Measurements from ENCODE around the gene PM20D2. TPM values are rescaled to one million over a fixed set of nuclear protein-coding genes. Genes with fewer than 3 reads are reported as not detected.

The PM20D2 gene
- total RNA-seq, 2 experiments from 2014 or later: 27.5 to 28.1 TPM

DNA sequence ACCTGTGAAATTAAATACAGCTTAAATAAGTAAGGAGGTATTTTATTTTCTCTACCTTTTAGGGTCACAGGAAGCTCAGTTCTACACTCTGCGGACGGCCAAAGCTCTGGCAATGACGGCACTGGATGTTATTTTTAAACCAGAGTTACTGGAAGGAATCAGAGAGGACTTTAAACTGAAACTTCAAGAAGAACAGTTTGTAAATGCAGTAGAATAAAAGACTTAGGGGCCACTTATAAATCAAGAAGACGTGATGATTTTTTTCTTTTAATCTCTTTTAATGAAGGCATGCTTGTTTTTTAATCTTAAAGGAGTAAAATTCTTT lies 16.2 kb downstream of the PM20D2 start:
- Mint-ChIP-seq H3K36me3 (peaks cover 18% of the 10 kb centered on the region), H3K9me3 (no peaks in the 10 kb centered on the region), H3K27ac (no peak overlapping the region), H3K4me3 (no peak overlapping the region), H3K27me3 (no peaks in the 10 kb centered on the region), H3K4me1 (no peaks in the 10 kb centered on the region)
- DNase-seq: no peak

DNA sequence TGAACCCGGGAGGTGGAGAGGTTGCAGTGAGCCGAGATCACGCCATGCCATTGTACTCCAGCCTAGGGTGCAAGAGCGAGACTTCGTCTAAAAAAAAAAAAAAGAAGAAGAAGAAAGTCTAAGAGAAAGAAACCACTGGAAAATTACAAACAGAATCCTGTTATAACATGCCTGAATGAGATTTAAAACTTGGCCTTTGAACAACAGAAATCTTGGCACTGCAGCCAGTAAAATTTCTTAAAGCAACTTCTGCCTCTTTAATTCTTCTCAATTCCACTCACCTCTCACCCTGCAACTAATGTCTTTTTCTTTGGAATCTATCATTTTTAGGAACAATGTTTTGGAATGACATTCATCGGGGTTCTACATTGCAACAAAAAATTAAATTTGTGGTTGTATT lies 26.3 kb downstream of the PM20D2 start:
- H3K36me3 Mint-ChIP-seq: no peaks in the 10 kb centered on the region
- H3K9me3 Mint-ChIP-seq: no peaks in the 10 kb centered on the region
- DNase-seq: no peak
- no peak overlapping the region for H3K27ac Mint-ChIP-seq
- no peak overlapping the region for H3K4me3 Mint-ChIP-seq
- no peaks in the 10 kb centered on the region for H3K27me3 Mint-ChIP-seq
- H3K4me1 Mint-ChIP-seq: peaks cover 2% of the 10 kb centered on the region

DNA sequence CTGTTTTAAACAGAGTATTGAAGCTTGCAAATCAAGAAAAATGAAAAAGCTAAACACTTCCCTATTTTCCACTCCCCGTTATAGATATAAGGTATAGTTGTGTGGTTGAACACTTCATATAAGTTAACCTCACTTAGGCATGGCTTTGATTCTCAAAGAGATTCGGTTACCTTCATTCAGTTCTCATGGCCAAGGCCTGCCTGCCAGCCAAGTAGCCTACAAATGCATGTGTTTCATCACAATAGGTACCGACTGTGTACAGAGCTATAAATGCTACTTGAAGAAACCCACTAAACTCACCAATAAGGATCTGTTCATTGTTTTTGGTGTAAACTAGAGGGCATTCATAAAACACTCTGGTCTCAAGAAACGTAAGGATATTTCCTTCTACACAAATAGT lies 27.8 kb downstream of the PM20D2 start:
- Mint-ChIP-seq H3K27me3 (no peaks in the 10 kb centered on the region), H3K27ac (no peak overlapping the region), H3K9me3 (no peaks in the 10 kb centered on the region), H3K4me3 (no peak overlapping the region), H3K4me1 (peaks cover 2% of the 10 kb centered on the region), H3K36me3 (no peaks in the 10 kb centered on the region)
- DNase-seq: no peak

DNA sequence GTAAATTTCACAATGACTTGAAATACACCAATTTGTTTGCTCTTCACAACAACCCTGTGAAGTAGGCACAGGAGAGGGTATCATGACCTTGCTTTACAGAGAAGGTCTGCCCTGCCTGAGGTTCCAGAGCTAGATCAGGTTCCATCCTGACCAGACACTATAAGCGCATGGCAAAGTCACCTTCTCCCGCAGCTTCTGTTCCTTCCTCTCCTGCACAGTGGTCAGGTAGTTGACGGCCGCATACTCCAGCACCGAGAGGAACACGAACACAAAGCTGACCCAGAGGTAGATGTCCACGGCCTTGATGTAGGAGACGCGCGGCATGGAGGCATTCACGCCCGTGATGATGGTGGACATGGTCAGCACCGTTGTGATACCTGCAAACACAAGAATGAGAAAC lies 34.3 kb downstream of the PM20D2 start:
- DNase-seq: no peak
- Mint-ChIP-seq H3K4me3 (no peak overlapping the region), H3K4me1 (peaks cover 2% of the 10 kb centered on the region), H3K27me3 (peaks cover 9% of the 10 kb centered on the region), H3K9me3 (no peaks in the 10 kb centered on the region), H3K36me3 (no peaks in the 10 kb centered on the region), H3K27ac (no peak overlapping the region)

DNA sequence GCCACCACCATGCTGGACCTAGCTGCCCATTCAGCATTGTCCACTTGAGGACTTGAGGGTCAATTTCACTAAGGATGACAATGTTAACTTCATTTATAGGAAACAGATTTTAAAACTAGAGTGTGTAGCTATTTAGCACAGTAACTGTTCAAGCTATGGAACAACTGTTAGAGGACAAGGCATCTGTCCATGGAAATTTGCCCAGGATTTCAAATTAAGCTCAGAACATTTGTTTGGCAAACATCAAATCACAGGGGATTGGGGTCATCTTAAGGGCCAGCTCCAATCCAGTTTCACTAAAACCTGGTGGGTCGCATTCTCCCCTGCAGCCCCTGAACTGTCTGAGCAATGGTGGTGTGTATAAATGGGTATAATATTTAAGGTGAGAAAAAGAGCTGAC lies 35.1 kb downstream of the PM20D2 start:
- Mint-ChIP-seq H3K27me3 (peaks cover 9% of the 10 kb centered on the region), H3K4me3 (no peak overlapping the region), H3K36me3 (no peaks in the 10 kb centered on the region), H3K27ac (no peak overlapping the region), H3K9me3 (no peaks in the 10 kb centered on the region), H3K4me1 (no peaks in the 10 kb centered on the region)
- no peak for DNase-seq

DNA sequence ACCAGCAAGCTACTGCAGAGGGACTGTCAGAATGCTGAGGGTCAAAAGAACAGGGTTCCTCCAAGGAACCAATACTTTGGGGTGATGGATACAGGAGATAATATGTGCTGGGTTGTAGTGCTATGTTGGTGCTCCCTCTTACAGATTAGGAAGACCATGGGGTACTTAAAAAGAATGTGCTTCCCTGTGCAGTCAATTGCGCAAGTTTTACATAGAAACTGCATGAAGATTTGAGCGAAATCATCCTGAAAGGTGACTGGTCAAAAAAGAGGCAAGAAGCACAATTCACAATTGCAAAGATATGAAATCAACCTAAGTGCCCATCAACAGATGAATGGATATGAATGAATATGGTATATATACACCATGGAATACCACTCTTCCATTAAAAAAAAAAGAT lies 37.4 kb downstream of the PM20D2 start:
- Mint-ChIP-seq H3K36me3 (no peaks in the 10 kb centered on the region), H3K27ac (no peak overlapping the region), H3K9me3 (no peaks in the 10 kb centered on the region), H3K27me3 (peaks cover 12% of the 10 kb centered on the region), H3K4me1 (no peaks in the 10 kb centered on the region), H3K4me3 (no peak overlapping the region)
- DNase-seq: no peak

DNA sequence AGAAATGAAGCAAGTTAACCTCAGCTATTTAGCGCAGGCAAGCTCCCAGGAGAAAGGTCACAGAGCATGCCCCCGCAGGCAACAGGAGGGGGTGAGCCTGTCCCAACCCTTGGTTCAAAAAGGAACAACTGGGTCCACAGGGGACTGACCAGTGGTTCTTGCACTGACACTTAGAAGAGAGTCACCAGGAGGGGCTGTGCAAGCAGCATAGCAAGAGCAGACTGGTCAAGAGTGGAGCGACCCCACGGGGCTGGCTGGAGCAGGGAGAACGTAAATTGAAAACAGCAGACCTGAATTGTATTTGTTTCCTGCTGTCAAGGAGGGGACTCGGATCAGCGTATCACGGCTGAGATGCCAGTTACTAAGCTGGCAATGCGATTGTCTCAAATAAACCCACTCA lies 38.5 kb downstream of the PM20D2 start:
- Mint-ChIP-seq H3K27me3 (peaks cover 14% of the 10 kb centered on the region), H3K9me3 (no peaks in the 10 kb centered on the region), H3K36me3 (no peaks in the 10 kb centered on the region), H3K4me3 (no peak overlapping the region), H3K27ac (no peak overlapping the region), H3K4me1 (no peaks in the 10 kb centered on the region)
- no peak for DNase-seq

DNA sequence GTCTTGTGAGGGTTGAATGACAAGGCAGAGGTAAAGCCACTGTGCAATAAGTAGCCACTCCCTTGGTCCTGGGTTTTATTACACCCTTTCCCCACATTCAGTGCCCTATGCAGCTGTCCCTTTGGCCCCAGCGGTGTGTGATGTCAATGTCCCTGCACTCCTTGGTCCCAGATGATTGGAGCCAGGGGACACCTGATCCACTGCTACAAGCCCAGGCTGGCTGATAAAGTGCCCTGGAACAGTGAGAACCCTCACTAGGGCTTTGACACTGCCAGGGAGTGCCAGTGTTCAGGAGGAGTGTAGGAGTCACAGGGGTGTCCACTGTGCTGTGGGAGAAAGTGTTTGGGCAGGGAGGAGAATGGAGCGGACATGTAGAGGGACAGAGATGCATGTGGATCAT lies 40.9 kb downstream of the PM20D2 start:
- peaks cover 11% of the 10 kb centered on the region for H3K27me3 Mint-ChIP-seq
- DNase-seq: no peak
- no peak overlapping the region for H3K27ac Mint-ChIP-seq
- H3K9me3 Mint-ChIP-seq: no peaks in the 10 kb centered on the region
- H3K4me3 Mint-ChIP-seq: no peak overlapping the region
- H3K4me1 Mint-ChIP-seq: no peaks in the 10 kb centered on the region
- H3K36me3 Mint-ChIP-seq: no peaks in the 10 kb centered on the region

DNA sequence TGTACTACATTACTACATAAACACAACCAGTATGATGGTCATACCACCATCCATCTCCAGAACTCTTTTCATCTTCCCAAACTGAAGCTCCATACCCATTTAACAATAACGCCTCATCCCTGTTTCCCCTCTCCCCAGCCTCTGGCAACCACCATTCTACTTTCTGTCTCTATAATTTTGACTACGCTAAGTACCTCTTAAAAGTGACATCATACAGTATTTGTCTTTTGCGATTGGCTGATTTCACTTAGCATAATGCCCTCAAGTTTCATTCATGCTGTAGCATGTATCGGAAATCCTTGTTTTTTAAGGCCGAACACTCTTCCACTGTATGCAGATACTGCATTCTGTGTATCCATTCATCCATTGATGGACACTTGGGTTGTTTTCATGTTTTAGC lies 41.6 kb downstream of the PM20D2 start:
- Mint-ChIP-seq H3K27ac (no peak overlapping the region), H3K27me3 (peaks cover 10% of the 10 kb centered on the region), H3K4me1 (no peaks in the 10 kb centered on the region), H3K36me3 (no peaks in the 10 kb centered on the region), H3K9me3 (no peaks in the 10 kb centered on the region), H3K4me3 (no peak overlapping the region)
- DNase-seq: no peak

DNA sequence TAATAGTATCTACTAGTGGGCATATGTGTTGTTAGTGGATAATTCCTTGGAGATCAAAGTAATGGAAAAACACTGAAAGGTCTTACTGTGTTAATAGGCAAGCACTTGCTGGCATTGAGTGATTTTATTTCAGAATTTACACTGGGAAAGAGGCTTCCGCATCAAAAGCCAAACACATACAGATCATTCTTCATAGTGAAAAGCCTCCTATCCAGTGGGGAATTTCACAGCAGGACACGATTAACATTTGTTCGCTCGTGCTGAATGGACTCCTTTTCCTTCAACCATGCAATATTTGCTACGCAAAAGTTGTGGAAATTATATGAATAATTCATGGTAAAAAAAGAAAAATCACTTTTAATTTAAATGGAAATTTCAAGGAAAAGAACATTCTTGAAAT lies 44.9 kb downstream of the PM20D2 start:
- peaks cover 13% of the 10 kb centered on the region for H3K9me3 Mint-ChIP-seq
- no peak for DNase-seq
- H3K36me3 Mint-ChIP-seq: no peaks in the 10 kb centered on the region
- no peaks in the 10 kb centered on the region for H3K4me1 Mint-ChIP-seq
- no peak overlapping the region for H3K27ac Mint-ChIP-seq
- no peak overlapping the region for H3K4me3 Mint-ChIP-seq
- peaks cover 5% of the 10 kb centered on the region for H3K27me3 Mint-ChIP-seq

DNA sequence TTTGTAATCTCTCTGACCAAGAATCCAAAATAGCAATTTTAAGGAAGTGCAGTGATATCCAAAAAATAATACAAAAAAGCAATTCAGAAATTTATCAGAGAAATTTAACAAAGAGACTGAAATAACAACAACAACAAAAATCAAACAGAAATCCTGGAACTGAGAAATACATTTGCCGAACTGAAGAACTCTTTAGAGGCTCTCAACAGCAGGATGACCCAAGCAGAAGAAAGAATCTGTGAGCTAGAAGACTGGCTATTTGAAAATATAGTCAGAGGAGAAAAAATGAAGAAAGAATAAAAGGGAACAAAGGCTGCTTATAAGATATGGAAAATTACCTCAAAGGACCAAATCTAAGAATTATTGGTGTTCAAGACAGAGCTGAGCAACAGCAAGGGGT lies 48.7 kb downstream of the PM20D2 start:
- DNase-seq: no peak
- no peak overlapping the region for H3K4me3 Mint-ChIP-seq

DNA sequence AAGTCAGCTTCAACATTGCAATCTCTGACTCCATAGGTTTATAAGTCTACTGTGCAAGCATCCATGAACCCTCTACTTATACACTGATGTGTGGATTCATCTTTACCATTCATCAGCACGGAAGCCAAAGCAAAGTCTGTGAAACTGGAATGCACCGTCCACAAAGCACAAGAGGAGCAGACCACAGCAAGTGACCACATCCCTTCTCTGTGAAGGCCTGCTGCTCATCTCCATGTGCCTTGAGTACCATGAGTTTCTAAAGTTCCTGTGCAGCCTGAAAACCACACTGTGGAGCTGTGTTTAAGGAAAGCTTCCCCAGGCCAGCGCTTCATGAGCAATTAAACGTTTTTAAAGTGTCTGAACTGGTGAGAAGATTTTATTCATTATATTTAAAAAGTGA lies 51.3 kb downstream of the PM20D2 start:
- H3K4me1 Mint-ChIP-seq: no peaks in the 10 kb centered on the region
- H3K4me3 Mint-ChIP-seq: no peak overlapping the region
- no peak overlapping the region for H3K27ac Mint-ChIP-seq
- DNase-seq: no peak
- H3K9me3 Mint-ChIP-seq: peaks cover 16% of the 10 kb centered on the region
- H3K36me3 Mint-ChIP-seq: no peaks in the 10 kb centered on the region
- H3K27me3 Mint-ChIP-seq: no peaks in the 10 kb centered on the region

More for the DNA sequence above, 48.7 kb downstream of the PM20D2 start:
- no peak overlapping the region for H3K27ac Mint-ChIP-seq
- H3K36me3 Mint-ChIP-seq: no peaks in the 10 kb centered on the region
- H3K4me1 Mint-ChIP-seq: no peaks in the 10 kb centered on the region
- peaks cover 16% of the 10 kb centered on the region for H3K9me3 Mint-ChIP-seq
- H3K27me3 Mint-ChIP-seq: no peaks in the 10 kb centered on the region

DNA sequence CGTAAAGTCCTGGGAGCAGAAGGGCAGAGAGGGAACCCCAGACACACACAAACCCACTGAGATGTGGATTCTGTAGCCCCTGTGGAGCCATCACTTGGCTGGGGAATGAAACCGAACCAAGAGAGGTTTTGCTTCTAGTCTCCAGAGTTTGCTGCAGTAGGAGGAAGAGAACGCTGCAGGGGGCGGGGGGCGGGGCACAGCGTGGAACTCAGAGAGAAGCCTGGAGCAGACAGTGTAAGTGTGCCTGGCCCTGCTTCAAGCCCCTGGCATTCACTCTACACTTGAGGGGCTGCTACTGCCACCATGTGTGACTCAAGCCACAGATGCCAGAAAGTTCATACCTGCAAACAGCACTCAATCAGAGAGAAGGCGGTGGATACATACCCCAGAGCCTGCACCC lies 52.4 kb downstream of the PM20D2 start:
- no peaks in the 10 kb centered on the region for H3K27me3 Mint-ChIP-seq
- no peak overlapping the region for H3K27ac Mint-ChIP-seq
- no peaks in the 10 kb centered on the region for H3K4me1 Mint-ChIP-seq
- no peak overlapping the region for H3K4me3 Mint-ChIP-seq
- no peaks in the 10 kb centered on the region for H3K36me3 Mint-ChIP-seq
- DNase-seq: no peak
- H3K9me3 Mint-ChIP-seq: peaks cover 16% of the 10 kb centered on the region

DNA sequence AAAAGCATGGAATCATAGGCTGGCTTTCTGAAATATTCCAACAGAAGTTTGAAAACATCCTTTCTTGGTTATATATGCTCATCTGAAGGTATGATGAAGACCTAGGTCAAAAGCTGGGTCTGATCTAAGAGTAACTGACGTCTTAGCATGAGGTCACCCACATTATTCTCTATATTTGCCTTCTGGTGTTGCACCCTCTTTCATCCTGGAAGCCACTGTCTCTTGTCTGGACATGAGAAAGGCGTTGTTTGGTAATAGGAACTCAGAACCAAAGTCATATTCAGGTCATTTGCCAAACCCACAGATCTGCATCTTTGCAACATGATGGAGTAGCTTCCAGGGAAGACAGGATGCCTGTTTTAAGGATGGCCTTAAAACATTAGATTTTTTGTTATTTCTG lies 53.7 kb downstream of the PM20D2 start:
- Mint-ChIP-seq H3K36me3 (no peaks in the 10 kb centered on the region), H3K4me3 (no peak overlapping the region), H3K9me3 (peaks cover 10% of the 10 kb centered on the region), H3K27ac (no peak overlapping the region), H3K27me3 (no peaks in the 10 kb centered on the region), H3K4me1 (no peaks in the 10 kb centered on the region)
- no peak for DNase-seq

DNA sequence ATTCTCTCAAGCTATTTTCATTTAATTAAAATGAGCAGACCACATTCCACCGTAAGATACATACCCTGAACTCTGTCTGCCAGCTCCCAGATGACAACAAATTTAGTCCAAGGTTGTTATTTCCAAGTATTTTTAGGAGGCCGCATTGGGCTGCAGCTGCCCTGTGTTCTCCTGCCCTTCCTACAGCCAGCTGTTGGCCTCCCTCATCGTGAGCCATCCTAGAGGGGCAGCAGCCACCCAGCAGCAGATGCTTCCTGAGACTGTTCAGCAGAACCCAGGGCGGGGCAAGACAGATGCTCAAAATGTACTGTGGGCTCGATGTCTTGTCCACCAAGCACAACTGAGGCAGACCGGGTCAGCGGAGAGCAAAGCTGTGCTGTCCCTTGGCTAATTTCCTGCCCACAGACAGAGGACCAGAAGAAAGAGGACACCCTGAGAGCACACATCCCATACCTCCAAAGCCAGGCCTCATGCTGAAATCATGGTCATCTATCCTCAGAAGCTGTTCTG lies 54.9 kb downstream of the PM20D2 start:
- Mint-ChIP-seq H3K27me3 (no peaks in the 10 kb centered on the region), H3K4me3 (no peak overlapping the region), H3K9me3 (peaks cover 3% of the 10 kb centered on the region), H3K27ac (no peak overlapping the region), H3K4me1 (no peaks in the 10 kb centered on the region), H3K36me3 (no peaks in the 10 kb centered on the region)
- DNase-seq: no peak

DNA sequence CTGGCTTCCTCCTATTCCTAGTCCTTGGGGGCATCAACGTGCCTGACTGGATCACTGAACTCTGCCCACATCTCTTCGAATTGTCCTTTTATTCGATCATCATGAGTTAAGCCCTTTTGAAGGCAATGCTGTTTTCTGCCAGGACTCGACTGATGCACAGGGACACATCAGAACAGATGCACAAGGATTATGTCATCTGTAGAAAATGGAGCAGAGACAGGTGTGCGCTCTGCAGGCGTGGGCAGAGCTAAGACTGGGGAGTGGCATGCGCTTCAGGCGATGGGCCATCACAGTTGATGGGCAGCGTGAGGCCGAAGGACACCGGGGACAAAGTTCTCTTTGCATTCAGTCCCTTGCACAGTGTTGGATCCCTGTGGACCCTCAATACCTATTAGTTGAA lies 58.2 kb downstream of the PM20D2 start:
- H3K9me3 Mint-ChIP-seq: no peaks in the 10 kb centered on the region
- no peak for DNase-seq
- H3K4me3 Mint-ChIP-seq: no peak overlapping the region
- H3K36me3 Mint-ChIP-seq: no peaks in the 10 kb centered on the region
- H3K4me1 Mint-ChIP-seq: no peaks in the 10 kb centered on the region
- H3K27ac Mint-ChIP-seq: no peak overlapping the region
- H3K27me3 Mint-ChIP-seq: no peaks in the 10 kb centered on the region

DNA sequence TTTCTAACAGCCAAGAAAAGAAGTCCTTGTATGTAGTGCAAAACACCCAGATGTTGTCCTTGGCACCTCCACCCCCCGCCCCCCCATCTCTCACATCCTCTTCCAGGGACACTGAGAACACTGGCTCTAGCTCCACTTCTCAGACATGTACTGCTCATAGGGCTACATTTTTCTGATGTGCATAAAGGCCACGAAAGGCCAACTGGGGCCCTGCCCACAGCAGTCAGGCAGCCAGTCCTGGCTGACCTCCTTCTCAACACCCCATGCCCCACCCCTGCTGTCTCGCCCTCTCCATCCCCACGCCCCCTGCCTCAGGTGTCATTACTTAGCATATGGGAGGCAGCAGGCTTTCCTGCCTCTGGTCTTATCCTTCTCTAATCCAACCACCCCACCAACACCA lies 60.0 kb downstream of the PM20D2 start:
- no peak for DNase-seq
- no peaks in the 10 kb centered on the region for H3K4me1 Mint-ChIP-seq
- no peaks in the 10 kb centered on the region for H3K9me3 Mint-ChIP-seq
- no peak overlapping the region for H3K4me3 Mint-ChIP-seq
- H3K36me3 Mint-ChIP-seq: no peaks in the 10 kb centered on the region
- H3K27ac Mint-ChIP-seq: no peak overlapping the region
- H3K27me3 Mint-ChIP-seq: no peaks in the 10 kb centered on the region

All from activated naive CD8-positive, alpha-beta T cell treated with anti-CD3 and anti-CD28 coated beads for 36 hours (primary cell).